SW480 (cell line): ENCODE results near the gene ATG16L1.

Experiments
- DNase-seq: peaks from one replicate; pipeline ENCODE4 v3.0.0-alpha.2; 2016; ENCODE audit warnings: low spot score

Gene ATG16L1

GRCh38 chr2:233295891-233296290 lies 44.4 kb downstream of the ATG16L1 start:
- DNase-seq: no peak

- DNase-seq: no peak
Measured at GRCh38 chr2:233297076-233297475, 45.6 kb downstream of the ATG16L1 start.

- no peak for DNase-seq
Measured at GRCh38 chr2:233300401-233300800, 48.9 kb downstream of the ATG16L1 start.

GRCh38 chr2:233301248-233301647 lies 49.8 kb downstream of the ATG16L1 start:
- DNase-seq: no peak

GRCh38 chr2:233301811-233302210 lies 50.3 kb downstream of the ATG16L1 start:
- DNase-seq: no peak

GRCh38 chr2:233303252-233303651 lies 51.8 kb downstream of the ATG16L1 start:
- DNase-seq: no peak

GRCh38 chr2:233307565-233307964 lies 56.1 kb downstream of the ATG16L1 start, which contains the start of gene SAG:
TSS of gene SAG (plus strand) at chr2:233307816. CDS start at chr2:233309190, 1,374 bp downstream.
- DNase-seq: no peak

GRCh38 chr2:233311241-233311926 lies 59.9 kb downstream of the ATG16L1 start:
- no peak for DNase-seq

- DNase-seq: no peak
Measured at GRCh38 chr2:233312874-233313273, 61.4 kb downstream of the ATG16L1 start.

GRCh38 chr2:233314180-233314925 lies 62.9 kb downstream of the ATG16L1 start:
- no peak for DNase-seq

- no peak for DNase-seq
Measured at GRCh38 chr2:233317196-233317943, 65.9 kb downstream of the ATG16L1 start.

GRCh38 chr2:233319256-233319655 lies 67.8 kb downstream of the ATG16L1 start:
- no peak for DNase-seq

- DNase-seq: no peak
Measured at GRCh38 chr2:233320470-233320869, 69.0 kb downstream of the ATG16L1 start.

GRCh38 chr2:233321166-233321565 lies 69.7 kb downstream of the ATG16L1 start:
- DNase-seq: no peak

- DNase-seq: no peak
Measured at GRCh38 chr2:233323851-233324250, 72.4 kb downstream of the ATG16L1 start.

GRCh38 chr2:233325256-233325655 lies 73.8 kb downstream of the ATG16L1 start:
- DNase-seq: no peak

GRCh38 chr2:233325814-233326213 lies 74.3 kb downstream of the ATG16L1 start:
- DNase-seq: no peak

- DNase-seq: no peak
Measured at GRCh38 chr2:233326500-233326899, 75.0 kb downstream of the ATG16L1 start.

GRCh38 chr2:233328922-233329321 lies 77.4 kb downstream of the ATG16L1 start:
- no peak for DNase-seq

- DNase-seq: peak; percentile 52
Measured at GRCh38 chr2:233329489-233330135, 78.1 kb downstream of the ATG16L1 start.

GRCh38 chr2:233331536-233331935 lies 80.1 kb downstream of the ATG16L1 start:
- no peak for DNase-seq

- no peak for DNase-seq
Measured at GRCh38 chr2:233332125-233332524, 80.7 kb downstream of the ATG16L1 start.
